DOHH2 (cell line): ENCODE results near the gene TMEM14C.

Experiments
- H3F3A ChIP-seq: fragments of 200-600 bp; sonication (generic), shearing (Covaris generic); 2 replicates; pipeline ENCODE4 v1.6.0; 2016; ENCODE audit warnings: antibody characterized with exemption, mild to moderate bottlenecking; ENCODE audit not compliant: control insufficient read depth, insufficient read depth
- H3K27ac ChIP-seq: fragments of 200-600 bp; sonication (generic); 2 replicates; pipeline ENCODE4 v1.5.1; 2014; ENCODE audit warnings: low read depth, mild to moderate bottlenecking, low read length, moderate library complexity
- H3K27me3 ChIP-seq: fragments of 200-600 bp; sonication (generic); 2 replicates; pipeline ENCODE4 v1.6.1; 2014; ENCODE audit warnings: mild to moderate bottlenecking, low read length, mixed read lengths; ENCODE audit not compliant: control insufficient read depth
- H3K36me3 ChIP-seq: fragments of 200-600 bp; sonication (generic); 2 replicates; pipeline ENCODE4 v1.6.1; 2014; ENCODE audit warnings: mild to moderate bottlenecking, low read length, moderate library complexity, mixed read lengths; ENCODE audit not compliant: control insufficient read depth
- H3K4me1 ChIP-seq: fragments of 200-600 bp; sonication (generic); 2 replicates; pipeline ENCODE4 v1.6.1; 2014; ENCODE audit warnings: mild to moderate bottlenecking, low read length, mixed read lengths; ENCODE audit not compliant: control insufficient read depth
- H3K4me2 ChIP-seq: fragments of 200-600 bp; sonication (generic); 2 replicates; pipeline ENCODE4 v1.6.0; 2014; ENCODE audit warnings: mild to moderate bottlenecking, low read length, moderate library complexity
- H3K4me3 ChIP-seq: fragments of 200-600 bp; sonication (generic); 2 replicates; pipeline ENCODE4 v1.5.1; 2014; ENCODE audit warnings: mild to moderate bottlenecking, low read length, mixed read lengths
- H3K79me2 ChIP-seq: fragments of 200-600 bp; sonication (generic); 2 replicates; pipeline ENCODE4 v1.6.1; 2014; ENCODE audit warnings: mild to moderate bottlenecking, low read length, mixed read lengths; ENCODE audit not compliant: control insufficient read depth
- H3K9me2 ChIP-seq: fragments of 200-600 bp; sonication (generic); replicated peaks from 2 replicates; pipeline ENCODE4 v1.6.1; 2014; ENCODE audit warnings: mild to moderate bottlenecking, low read length, mixed read lengths; ENCODE audit not compliant: control insufficient read depth
- H3K9me3 ChIP-seq: fragments of 200-600 bp; sonication (generic); 2 replicates; pipeline ENCODE4 v1.6.1; 2014; ENCODE audit warnings: antibody characterized with exemption, low read length, mixed read lengths; ENCODE audit not compliant: control insufficient read depth, insufficient read depth
- H4K20me1 ChIP-seq: fragments of 200-600 bp; sonication (generic); 2 replicates; pipeline ENCODE4 v1.6.0; 2014; ENCODE audit warnings: low read depth, mild to moderate bottlenecking, antibody characterized with exemption, low read length, moderate library complexity; ENCODE audit not compliant: control insufficient read depth, insufficient read depth
- CTCF ChIP-seq: fragments of 200-600 bp; sonication (generic); IDR thresholded peaks from one replicate; pipeline ENCODE4 v1.5.1; 2014; ENCODE audit warnings: antibody characterized with exemption, mild to moderate bottlenecking, low read depth, low read length; ENCODE audit not compliant: poor library complexity, severe bottlenecking
- EZH2phosphoT487 ChIP-seq: fragments of 200-600 bp; sonication (generic); IDR thresholded peaks from 2 replicates; pipeline ENCODE4 v1.6.1; 2017; ENCODE audit warnings: borderline replicate concordance, mild to moderate bottlenecking, antibody characterized with exemption, low read length, moderate library complexity, mixed read lengths

TMEM14C gene

GRCh38 chr6:10681795-10682194, 41.1 kb upstream of the TMEM14C start:
- H3K4me3 ChIP-seq = no peak overlapping the region
- no peak for TF ChIP-seq CTCF
- no peak for TF ChIP-seq EZH2phosphoT487
- H3K27ac ChIP-seq = no peak overlapping the region

GRCh38 chr6:10682355-10682988, 40.4 kb upstream of the TMEM14C start:
- Histone ChIP-seq H3K27me3 (peaks cover 6% of the 10 kb centered on the region; the same call in 1 of the 2 replicates), H3K36me3 (no peaks in the 10 kb centered on the region), H3K9me3 (0 out of 2 replicates have a peak, but pooled peaks cover 4% of the 10 kb centered on the region), H3K9me2 (no peaks in the 10 kb centered on the region), H3K4me2 (no peak overlapping the region), H3K4me3 (no peak overlapping the region), H4K20me1 (no peaks in the 10 kb centered on the region), H3K27ac (no peak overlapping the region), H3K4me1 (no peaks in the 10 kb centered on the region), H3K79me2 (no peaks in the 10 kb centered on the region), H3F3A (no peaks in the 10 kb centered on the region)
- TF ChIP-seq CTCF (no peak), EZH2phosphoT487 (no peak)

More at GRCh38 chr6:10681795-10682194, 41.1 kb upstream of the TMEM14C start:
- H3F3A ChIP-seq = no peaks in the 10 kb centered on the region
- no peak overlapping the region for H3K4me2 ChIP-seq
- H3K79me2 ChIP-seq = no peaks in the 10 kb centered on the region
- H4K20me1 ChIP-seq = no peaks in the 10 kb centered on the region
- 0 out of 2 replicates have a peak, but pooled peaks cover 4% of the 10 kb centered on the region for H3K9me3 ChIP-seq
- H3K4me1 ChIP-seq = no peaks in the 10 kb centered on the region
- H3K36me3 ChIP-seq = no peaks in the 10 kb centered on the region
- H3K27me3 ChIP-seq = peaks cover 3% of the 10 kb centered on the region; the same call in 1 of the 2 replicates
- no peaks in the 10 kb centered on the region for H3K9me2 ChIP-seq

GRCh38 chr6:10684618-10685017, 38.3 kb upstream of the TMEM14C start:
- H3K27ac ChIP-seq = no peak overlapping the region

More at GRCh38 chr6:10684618-10685017, 38.3 kb upstream of the TMEM14C start:
- no peak overlapping the region for H3K4me3 ChIP-seq
- no peaks in the 10 kb centered on the region for H4K20me1 ChIP-seq
- H3K27me3 ChIP-seq = peaks cover 6% of the 10 kb centered on the region; the same call in 1 of the 2 replicates
- H3F3A ChIP-seq = 0 out of 2 replicates have a peak, but pooled peaks cover 3% of the 10 kb centered on the region
- no peaks in the 10 kb centered on the region for H3K4me1 ChIP-seq
- H3K9me3 ChIP-seq = 0 out of 2 replicates have a peak, but pooled peaks cover 4% of the 10 kb centered on the region
- TF ChIP-seq CTCF (no peak), EZH2phosphoT487 (no peak)
- H3K36me3 ChIP-seq = no peaks in the 10 kb centered on the region
- no peaks in the 10 kb centered on the region for H3K79me2 ChIP-seq
- H3K4me2 ChIP-seq = no peak overlapping the region
- no peaks in the 10 kb centered on the region for H3K9me2 ChIP-seq
